Trophoblast cell (in vitro differentiated cells and primary cell): Measurements from ENCODE around the gene RAB11FIP2.

Experiments used
- DNase-seq, 2 donors: peaks; one replicate each; pipeline ENCODE4 v3.0.0-alpha.2; 2016
- H2AFZ ChIP-seq: 2 replicates; pipeline ENCODE4 v1.6.1; 2013; ENCODE audit warnings: low read length, moderate library complexity, mild to moderate bottlenecking; ENCODE audit not compliant: insufficient read depth, poor library complexity
- H2AK5ac ChIP-seq: 2 replicates; pipeline ENCODE4 v1.6.1; 2013; ENCODE audit warnings: mild to moderate bottlenecking, low read length
- H2BK120ac ChIP-seq: 2 replicates; pipeline ENCODE4 v1.6.1; 2013; ENCODE audit warnings: low read length, mild to moderate bottlenecking, moderate library complexity; ENCODE audit not compliant: insufficient read depth, poor library complexity
- H2BK12ac ChIP-seq: 2 replicates; pipeline ENCODE4 v1.6.1; 2013; ENCODE audit warnings: mild to moderate bottlenecking, low read length, moderate library complexity
- H2BK5ac ChIP-seq: 2 replicates; pipeline ENCODE4 v1.6.1; 2013; ENCODE audit warnings: low read length, low read depth, moderate library complexity, mild to moderate bottlenecking; ENCODE audit not compliant: poor library complexity
- H3K14ac ChIP-seq: 2 replicates; pipeline ENCODE4 v1.6.1; 2013; ENCODE audit warnings: mild to moderate bottlenecking, low read length
- H3K18ac ChIP-seq: 2 replicates; pipeline ENCODE4 v1.6.1; 2013; ENCODE audit warnings: mild to moderate bottlenecking, low read length
- H3K23ac ChIP-seq: 2 replicates; pipeline ENCODE4 v1.6.1; 2013; ENCODE audit warnings: low read length
- H3K27ac ChIP-seq: 2 replicates; pipeline ENCODE4 v1.5.1; 2013; ENCODE audit warnings: low read depth, mild to moderate bottlenecking, inconsistent platforms, low read length, moderate library complexity
- H3K27me3 ChIP-seq: 2 replicates; pipeline ENCODE4 v1.6.1; 2013; ENCODE audit warnings: inconsistent platforms, mild to moderate bottlenecking, low read length, moderate library complexity; ENCODE audit not compliant: insufficient read depth
- H3K36me3 ChIP-seq, 2 experiments: 1 replicate in 1 of 2; 2 replicates in 1 of 2; pipeline ENCODE4 v1.6.1; 2013; ENCODE audit warnings: low read length in 2 of 2, mild to moderate bottlenecking in 2 of 2, moderate library complexity in 1 of 2; ENCODE audit not compliant: insufficient read depth in 2 of 2, control insufficient read depth in 1 of 2
- H3K4ac ChIP-seq: 2 replicates; pipeline ENCODE4 v1.6.1; 2013; ENCODE audit warnings: low read depth, mild to moderate bottlenecking, low read length, moderate library complexity
- H3K4me1 ChIP-seq, 2 experiments: 1 replicate in 1 of 2; 2 replicates in 1 of 2; pipeline ENCODE4 v1.6.1; 2013; ENCODE audit warnings: low read length in 2 of 2, mild to moderate bottlenecking in 2 of 2, moderate library complexity in 1 of 2; ENCODE audit not compliant: insufficient read depth in 2 of 2, control insufficient read depth in 1 of 2
- H3K4me2 ChIP-seq: 2 replicates; pipeline ENCODE4 v1.6.1; 2013; ENCODE audit warnings: inconsistent platforms, mild to moderate bottlenecking, low read length, moderate library complexity
- H3K4me3 ChIP-seq: 2 replicates; pipeline ENCODE4 v1.5.1; 2013; ENCODE audit warnings: mild to moderate bottlenecking, low read depth, low read length, inconsistent platforms
- H3K79me1 ChIP-seq: one replicate; pipeline ENCODE4 v1.6.1; 2013; ENCODE audit warnings: low read length
- H3K79me2 ChIP-seq: 2 replicates; pipeline ENCODE4 v1.6.1; 2013; ENCODE audit warnings: low read length, mild to moderate bottlenecking; ENCODE audit not compliant: control insufficient read depth, insufficient read depth, poor library complexity
- H3K9ac ChIP-seq: 2 replicates; pipeline ENCODE4 v1.6.1; 2013; ENCODE audit warnings: mild to moderate bottlenecking, low read length
- H3K9me3 ChIP-seq: 2 replicates; pipeline ENCODE4 v1.6.1; 2013; ENCODE audit warnings: low read depth, mild to moderate bottlenecking, control low read depth, inconsistent platforms, low read length; ENCODE audit not compliant: insufficient read depth
- H4K12ac ChIP-seq: 2 replicates; pipeline ENCODE4 v1.6.1; 2013; ENCODE audit warnings: low read depth, mild to moderate bottlenecking, low read length, moderate library complexity
- H4K8ac ChIP-seq: 2 replicates; pipeline ENCODE4 v1.6.1; 2013; ENCODE audit warnings: low read depth, mild to moderate bottlenecking, low read length, moderate library complexity
- H4K91ac ChIP-seq: one replicate; pipeline ENCODE4 v1.6.1; 2013; ENCODE audit warnings: low read depth, mild to moderate bottlenecking, low read length, moderate library complexity
- WGBS: extraction: QIAGEN DNeasy Blood & Tissue Kit; methylation state at CpG from one replicate; pipeline ENCODE4 v1.1.7; 2013; ENCODE audit warnings: missing lambda C conversion rate; ENCODE audit not compliant: insufficient read length, insufficient coverage; ENCODE audit errors: extremely low coverage; 5-methylcytosine and 5-hydroxymethylcytosine counted together

The RAB11FIP2 gene

GRCh38 chr10:117996709-117997108, 50.0 kb downstream of the RAB11FIP2 start:
- no peak overlapping the region for H3K27ac ChIP-seq
- H2BK12ac ChIP-seq, result no peak overlapping the region
- H3K4me3 ChIP-seq, result no peak overlapping the region
- H3K79me1 ChIP-seq, result no peaks in the 10 kb centered on the region
- no peak overlapping the region for H3K4ac ChIP-seq
- no peak overlapping the region for H3K9ac ChIP-seq
- no peaks in the 10 kb centered on the region for H3K27me3 ChIP-seq
- no peak overlapping the region for H2BK120ac ChIP-seq
- no peaks in the 10 kb centered on the region for H3K4me1 ChIP-seq
- H4K12ac ChIP-seq, result no peak overlapping the region
- no peaks in the 10 kb centered on the region for H3K9me3 ChIP-seq
- H4K8ac ChIP-seq, result no peak overlapping the region
- no peak overlapping the region for H2AK5ac ChIP-seq
- no peaks in the 10 kb centered on the region for H3K79me2 ChIP-seq
- H3K23ac ChIP-seq, result no peak overlapping the region
- no peak overlapping the region for H3K14ac ChIP-seq
- H2BK5ac ChIP-seq, result no peak overlapping the region
- H3K4me2 ChIP-seq, result no peak overlapping the region
- no peak overlapping the region for H3K18ac ChIP-seq
- no peak overlapping the region for H4K91ac ChIP-seq
- H3K36me3 ChIP-seq, result no peaks in the 10 kb centered on the region
- H2AFZ ChIP-seq, result no peak overlapping the region
- no CpG with 5 or more reads among the region's 1 CpG for WGBS
- DNase-seq, result no peak

GRCh38 chr10:117994771-117995170, 52.0 kb downstream of the RAB11FIP2 start:
- Histone ChIP-seq H3K79me1 (no peaks in the 10 kb centered on the region), H3K23ac (no peak overlapping the region), H2AFZ (no peak overlapping the region), H3K27me3 (no peaks in the 10 kb centered on the region), H3K4me3 (no peak overlapping the region), H4K8ac (no peak overlapping the region), H2BK12ac (no peak overlapping the region), H3K79me2 (no peaks in the 10 kb centered on the region), H3K9ac (no peak overlapping the region), H3K18ac (no peak overlapping the region), H4K12ac (no peak overlapping the region), H2AK5ac (no peak overlapping the region), H3K27ac (no peak overlapping the region), H3K4me2 (no peak overlapping the region), H3K4ac (no peak overlapping the region), H2BK120ac (no peak overlapping the region), H3K4me1 (no peaks in the 10 kb centered on the region), H2BK5ac (no peak overlapping the region), H3K9me3 (no peaks in the 10 kb centered on the region), H3K14ac (no peak overlapping the region), H3K36me3 (no peaks in the 10 kb centered on the region), H4K91ac (no peak overlapping the region)
- DNase-seq, result no peak
- no CpG with 5 or more reads among the region's 2 CpGs for WGBS

GRCh38 chr10:117993166-117993565, 53.6 kb downstream of the RAB11FIP2 start:
- no peak overlapping the region for H2BK5ac ChIP-seq
- no peaks in the 10 kb centered on the region for H3K36me3 ChIP-seq
- no peak overlapping the region for H3K4me3 ChIP-seq
- H3K79me1 ChIP-seq, result no peaks in the 10 kb centered on the region
- no peak overlapping the region for H3K14ac ChIP-seq
- no peak overlapping the region for H2AK5ac ChIP-seq
- no peaks in the 10 kb centered on the region for H3K27me3 ChIP-seq
- H3K79me2 ChIP-seq, result no peaks in the 10 kb centered on the region
- H4K8ac ChIP-seq, result no peak overlapping the region
- H3K4ac ChIP-seq, result no peak overlapping the region
- no peak overlapping the region for H3K27ac ChIP-seq
- H2AFZ ChIP-seq, result no peak overlapping the region
- no peak overlapping the region for H3K23ac ChIP-seq
- no peak overlapping the region for H3K9ac ChIP-seq
- no peak overlapping the region for H2BK120ac ChIP-seq
- no peaks in the 10 kb centered on the region for H3K4me1 ChIP-seq
- no peak overlapping the region for H2BK12ac ChIP-seq
- WGBS, result no CpG with 5 or more reads among the region's 4 CpGs
- no peak overlapping the region for H4K12ac ChIP-seq
- H3K4me2 ChIP-seq, result no peak overlapping the region
- DNase-seq, result no peak
- H4K91ac ChIP-seq, result no peak overlapping the region
- no peaks in the 10 kb centered on the region for H3K9me3 ChIP-seq
- no peak overlapping the region for H3K18ac ChIP-seq

- Histone ChIP-seq H2BK120ac (no peak overlapping the region), H3K23ac (no peak overlapping the region), H3K27me3 (no peaks in the 10 kb centered on the region), H4K91ac (no peak overlapping the region), H4K8ac (no peak overlapping the region), H2AFZ (no peak overlapping the region), H3K14ac (no peak overlapping the region), H3K4me1 (no peaks in the 10 kb centered on the region), H2AK5ac (no peak overlapping the region), H2BK12ac (no peak overlapping the region), H3K4me2 (no peak overlapping the region), H3K27ac (no peak overlapping the region), H4K12ac (no peak overlapping the region), H3K79me2 (no peaks in the 10 kb centered on the region), H3K9me3 (no peaks in the 10 kb centered on the region), H3K4ac (no peak overlapping the region), H3K79me1 (no peaks in the 10 kb centered on the region), H2BK5ac (no peak overlapping the region), H3K9ac (no peak overlapping the region), H3K4me3 (no peak overlapping the region), H3K36me3 (no peaks in the 10 kb centered on the region), H3K18ac (no peak overlapping the region)
- peak in 1 of 2 donors; percentile 15 for DNase-seq
- no CpG with 5 or more reads among the region's 8 CpGs for WGBS
Measured at GRCh38 chr10:117991701-117992100, 55.0 kb downstream of the RAB11FIP2 start.
